T-helper 2 cell treated with Interferon-gamma antibody and Interleukin-4, amounts not matched to agents 5 μg/mL and 100 μg/mL, for 36 hours (primary cell): ENCODE results near the gene ETFA.
"Not testable (repeated sequence)": the region's sequence is repeated elsewhere in the genome, so short reads cannot be mapped to it uniquely, and the experiment has no call there.

ENCODE experiments used
- DNase-seq: peaks from one replicate; pipeline ENCODE4 v3.0.0; 2021; ENCODE audit warnings: low spot score
- H3K27ac Mint-ChIP-seq: one replicate; pipeline ENCODE4 v1.8.0; 2021; ENCODE audit warnings: mild to moderate bottlenecking, mixed read lengths
- H3K27me3 Mint-ChIP-seq: one replicate; pipeline ENCODE4 v1.8.0; 2021; ENCODE audit warnings: low read depth, mixed read lengths
- H3K36me3 Mint-ChIP-seq: one replicate; pipeline ENCODE4 v1.8.0; 2021; ENCODE audit warnings: low read depth, mixed read lengths
- H3K4me1 Mint-ChIP-seq: one replicate; pipeline ENCODE4 v1.8.0; 2021; ENCODE audit warnings: low read depth, mixed read lengths
- H3K4me3 Mint-ChIP-seq: one replicate; pipeline ENCODE4 v1.8.0; 2022; ENCODE audit warnings: mild to moderate bottlenecking, moderate library complexity, mixed read lengths
- H3K9me3 Mint-ChIP-seq: one replicate; pipeline ENCODE4 v1.8.0; 2021; ENCODE audit warnings: mixed read lengths

The ETFA gene

GRCh38 chr15:76321602-76322001 lies 10.3 kb upstream of the ETFA start:
- H3K4me1 Mint-ChIP-seq, result no peaks in the 10 kb centered on the region
- H3K9me3 Mint-ChIP-seq, result no peaks in the 10 kb centered on the region
- DNase-seq, result no peak
- no peak overlapping the region for H3K27ac Mint-ChIP-seq
- H3K27me3 Mint-ChIP-seq, result peaks cover 36% of the 10 kb centered on the region
- H3K4me3 Mint-ChIP-seq, result no peak overlapping the region
- no peaks in the 10 kb centered on the region for H3K36me3 Mint-ChIP-seq

- H3K4me1 Mint-ChIP-seq, result no peaks in the 10 kb centered on the region
- no peak for DNase-seq
- H3K27ac Mint-ChIP-seq, result no peak overlapping the region
- H3K27me3 Mint-ChIP-seq, result peaks cover 34% of the 10 kb centered on the region
- no peaks in the 10 kb centered on the region for H3K9me3 Mint-ChIP-seq
- no peak overlapping the region for H3K4me3 Mint-ChIP-seq
- no peaks in the 10 kb centered on the region for H3K36me3 Mint-ChIP-seq
Observed at GRCh38 chr15:76321171-76321570, 9.9 kb upstream of the ETFA start.

DNA sequence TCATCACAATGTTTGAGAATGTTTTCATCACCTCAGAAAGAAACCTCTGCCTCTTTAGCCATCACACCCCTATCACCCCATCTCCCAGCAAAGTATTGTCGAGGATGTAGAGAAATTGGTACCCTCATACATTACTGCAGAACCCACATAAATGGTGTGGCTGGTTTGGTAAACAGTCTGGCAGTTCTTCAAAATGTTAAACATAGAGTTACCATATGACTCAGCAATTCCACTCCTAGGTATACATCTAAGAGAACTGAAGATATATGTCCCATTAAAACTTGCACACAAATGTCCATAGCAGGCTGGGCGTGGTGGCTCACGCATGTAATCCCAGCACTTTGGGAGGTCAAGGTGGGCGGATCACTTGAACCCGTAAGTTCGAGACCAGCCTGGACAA lies 8.7 kb upstream of the ETFA start:
- DNase-seq, result no peak
- Mint-ChIP-seq H3K36me3 (no peaks in the 10 kb centered on the region), H3K27me3 (peaks cover 30% of the 10 kb centered on the region), H3K9me3 (no peaks in the 10 kb centered on the region), H3K4me1 (no peaks in the 10 kb centered on the region), H3K4me3 (no peak overlapping the region), H3K27ac (no peak overlapping the region)

- no peak for DNase-seq
- H3K4me3 Mint-ChIP-seq, result no peak overlapping the region
- H3K27me3 Mint-ChIP-seq, result no peaks in the 10 kb centered on the region
- no peaks in the 10 kb centered on the region for H3K9me3 Mint-ChIP-seq
- no peak overlapping the region for H3K27ac Mint-ChIP-seq
- peaks cover 10% of the 10 kb centered on the region for H3K36me3 Mint-ChIP-seq
- H3K4me1 Mint-ChIP-seq, result peaks cover 15% of the 10 kb centered on the region
Observed at GRCh38 chr15:76313731-76314130, 2.5 kb upstream of the ETFA start.

DNA sequence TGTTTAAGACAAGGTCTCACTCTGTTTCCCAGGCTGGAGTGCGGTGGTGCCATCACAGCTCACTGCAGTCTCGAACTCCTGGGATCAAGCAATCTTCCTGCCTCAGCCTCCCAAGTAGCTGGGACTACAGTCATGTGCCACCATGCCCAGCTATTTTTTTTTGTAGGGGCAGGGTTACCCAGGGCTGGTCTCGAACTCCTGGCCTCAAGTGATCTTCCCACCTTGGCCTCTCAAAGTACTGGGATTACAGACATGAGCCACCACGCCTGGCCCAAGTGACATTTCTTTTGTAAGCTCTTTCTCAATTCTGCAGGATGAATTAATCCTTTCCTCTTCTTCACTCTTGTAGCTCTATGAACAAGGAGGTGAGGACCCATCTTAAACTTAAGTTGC lies 1.9 kb upstream of the ETFA start:
- not testable (repeated sequence) for H3K27ac Mint-ChIP-seq, H3K9me3 Mint-ChIP-seq, H3K27me3 Mint-ChIP-seq, DNase-seq, H3K4me3 Mint-ChIP-seq
- peaks cover 15% of the 10 kb centered on the region for H3K36me3 Mint-ChIP-seq
- peaks cover 19% of the 10 kb centered on the region for H3K4me1 Mint-ChIP-seq

DNA sequence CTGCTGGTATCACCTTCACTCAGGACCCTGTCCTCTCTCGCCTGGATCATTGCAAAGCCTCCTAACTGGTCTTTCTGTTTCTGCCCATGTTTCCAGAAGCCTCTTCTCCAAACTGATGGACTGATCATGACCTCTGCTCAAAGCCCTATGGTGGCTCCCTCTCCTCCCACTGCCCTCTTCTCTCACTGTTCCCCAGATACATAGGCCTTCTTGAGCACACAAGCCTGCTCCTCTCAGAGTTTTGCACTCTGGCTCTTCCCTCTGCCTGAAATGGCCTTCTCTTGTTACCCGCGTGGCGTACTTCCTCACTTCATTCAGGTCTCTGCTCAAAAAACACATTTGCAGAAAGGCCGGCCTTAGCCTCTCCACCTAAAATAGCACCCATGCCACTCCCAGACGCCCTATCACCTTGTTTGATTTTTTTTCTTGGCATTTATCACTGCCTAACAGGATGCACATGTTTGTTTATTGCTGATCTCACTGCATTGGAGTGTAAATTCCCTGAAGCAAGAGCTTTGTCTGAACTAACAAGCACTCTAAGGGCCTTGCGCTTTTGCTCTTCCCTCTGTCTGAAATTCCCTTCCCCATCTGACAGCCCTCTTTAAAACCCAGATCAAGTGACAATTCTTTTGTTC lies 1.4 kb upstream of the ETFA start:
- H3K36me3 Mint-ChIP-seq, result peaks cover 17% of the 10 kb centered on the region
- no peak overlapping the region for H3K27ac Mint-ChIP-seq

GRCh38 chr15:76310475-76311099 lies 682 bp downstream of the ETFA start:
- no peaks in the 10 kb centered on the region for H3K9me3 Mint-ChIP-seq
- H3K4me1 Mint-ChIP-seq, result peaks cover 26% of the 10 kb centered on the region
- H3K4me3 Mint-ChIP-seq, result peak overlapping the region; percentile 91
- peak overlapping the region; percentile 76 for H3K27ac Mint-ChIP-seq
- DNase-seq, result peak; percentile 16
- H3K36me3 Mint-ChIP-seq, result peaks cover 17% of the 10 kb centered on the region
- no peaks in the 10 kb centered on the region for H3K27me3 Mint-ChIP-seq

More for the DNA sequence above, 1.4 kb upstream of the ETFA start:
- Mint-ChIP-seq H3K4me1 (peaks cover 19% of the 10 kb centered on the region), H3K27me3 (no peaks in the 10 kb centered on the region), H3K4me3 (peak overlapping the region; percentile 91), H3K9me3 (no peaks in the 10 kb centered on the region)
- no peak for DNase-seq

DNA sequence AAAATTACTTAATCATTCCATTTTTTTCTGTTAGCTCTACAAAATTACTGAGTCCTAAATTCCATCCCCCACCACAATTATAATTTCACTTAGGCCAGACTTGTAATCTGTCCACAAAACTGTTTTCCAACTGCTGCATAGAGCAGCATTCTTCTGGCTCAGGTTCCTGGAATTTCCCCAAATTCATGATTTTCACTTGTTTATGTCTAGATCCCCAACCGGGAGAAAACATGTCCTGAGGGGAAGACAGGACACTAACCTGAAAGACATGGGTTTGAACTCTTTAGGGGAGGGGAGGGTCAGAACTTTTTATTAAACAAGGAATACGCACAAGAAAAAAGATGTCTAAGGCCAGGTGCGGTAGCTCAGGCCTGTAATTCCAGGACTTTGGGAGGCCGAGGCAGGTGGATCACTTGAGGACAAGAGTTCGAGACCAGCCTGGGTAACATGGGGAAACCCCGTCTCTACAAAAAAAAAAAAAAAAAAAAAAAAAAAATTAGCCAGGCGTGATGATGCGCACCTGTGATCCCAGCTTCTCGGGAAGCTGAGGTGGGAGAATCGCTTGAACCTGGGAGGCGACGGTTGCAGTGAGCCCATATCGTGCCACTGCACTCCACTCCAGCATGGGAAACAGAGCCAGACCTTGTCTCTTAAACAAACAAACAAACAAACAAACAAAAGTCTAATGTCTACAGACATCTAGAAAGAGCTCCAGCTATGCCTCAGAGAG lies 1.5 kb downstream of the ETFA start:
- peaks cover 21% of the 10 kb centered on the region for H3K36me3 Mint-ChIP-seq
- H3K4me1 Mint-ChIP-seq, result peaks cover 26% of the 10 kb centered on the region
- no peak overlapping the region for H3K27ac Mint-ChIP-seq

GRCh38 chr15:76303909-76304308 lies 7.4 kb downstream of the ETFA start:
- Mint-ChIP-seq H3K9me3 (peaks cover 4% of the 10 kb centered on the region), H3K27me3 (no peaks in the 10 kb centered on the region), H3K4me3 (no peak overlapping the region), H3K36me3 (peaks cover 12% of the 10 kb centered on the region), H3K27ac (no peak overlapping the region), H3K4me1 (peaks cover 15% of the 10 kb centered on the region)
- no peak for DNase-seq

More for the DNA sequence above, 1.5 kb downstream of the ETFA start:
- no peak for DNase-seq
- H3K27me3 Mint-ChIP-seq, result no peaks in the 10 kb centered on the region
- H3K4me3 Mint-ChIP-seq, result peak overlapping the region; percentile 91
- H3K9me3 Mint-ChIP-seq, result peaks cover 4% of the 10 kb centered on the region

GRCh38 chr15:76299786-76300185 lies 11.5 kb downstream of the ETFA start:
- peaks cover 6% of the 10 kb centered on the region for H3K4me1 Mint-ChIP-seq
- no peak overlapping the region for H3K27ac Mint-ChIP-seq
- no peak for DNase-seq
- peaks cover 1% of the 10 kb centered on the region for H3K36me3 Mint-ChIP-seq
- H3K4me3 Mint-ChIP-seq, result no peak overlapping the region
- H3K9me3 Mint-ChIP-seq, result no peaks in the 10 kb centered on the region
- no peaks in the 10 kb centered on the region for H3K27me3 Mint-ChIP-seq

GRCh38 chr15:76298986-76299385 lies 12.3 kb downstream of the ETFA start:
- Mint-ChIP-seq H3K27me3 (no peaks in the 10 kb centered on the region), H3K4me3 (no peak overlapping the region), H3K27ac (no peak overlapping the region), H3K36me3 (peaks cover 1% of the 10 kb centered on the region), H3K4me1 (peaks cover 9% of the 10 kb centered on the region), H3K9me3 (no peaks in the 10 kb centered on the region)
- DNase-seq, result no peak

DNA sequence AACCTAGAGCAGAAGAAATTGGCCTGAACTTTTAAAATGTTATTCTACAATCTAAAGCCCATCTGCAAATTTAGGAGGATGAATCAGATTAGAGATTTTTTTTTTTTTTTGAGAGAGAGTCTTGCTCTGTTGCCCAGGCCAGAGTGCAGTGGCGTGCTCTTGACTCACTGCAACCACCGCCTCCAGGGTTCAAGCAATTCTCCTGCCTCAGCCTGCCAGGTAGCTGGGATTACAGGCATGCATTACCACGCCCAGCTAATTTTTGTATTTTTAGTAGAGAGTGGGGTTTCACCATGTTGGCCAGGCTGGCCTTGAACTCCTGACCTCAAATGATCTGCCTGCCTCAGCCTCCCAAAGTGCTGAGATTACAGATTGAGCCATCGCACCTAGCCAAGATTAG lies 13.3 kb downstream of the ETFA start:
- not testable (repeated sequence) for DNase-seq, H3K4me3 Mint-ChIP-seq, H3K27me3 Mint-ChIP-seq, H3K9me3 Mint-ChIP-seq, H3K36me3 Mint-ChIP-seq, H3K27ac Mint-ChIP-seq
- peaks cover 18% of the 10 kb centered on the region for H3K4me1 Mint-ChIP-seq

- Mint-ChIP-seq H3K4me1 (peaks cover 18% of the 10 kb centered on the region), H3K36me3 (peaks cover 8% of the 10 kb centered on the region), H3K27ac (no peak overlapping the region), H3K9me3 (no peaks in the 10 kb centered on the region), H3K27me3 (no peaks in the 10 kb centered on the region), H3K4me3 (no peak overlapping the region)
- DNase-seq, result no peak
Observed at GRCh38 chr15:76296849-76297248, 14.4 kb downstream of the ETFA start.

- not testable (repeated sequence) for H3K9me3 Mint-ChIP-seq, H3K27me3 Mint-ChIP-seq, H3K27ac Mint-ChIP-seq, DNase-seq, H3K4me3 Mint-ChIP-seq
- peaks cover 18% of the 10 kb centered on the region for H3K4me1 Mint-ChIP-seq
- H3K36me3 Mint-ChIP-seq, result peaks cover 16% of the 10 kb centered on the region
Observed at GRCh38 chr15:76294463-76294862, 16.8 kb downstream of the ETFA start.
